Smooth muscle cell (in vitro differentiated cells): ENCODE results near the gene EIF4A3. TPM values are rescaled to one million over a fixed set of nuclear protein-coding genes. Genes with fewer than 3 reads are reported as not detected.
"Not testable (repeated sequence)": the region's sequence is repeated elsewhere in the genome, so short reads cannot be mapped to it uniquely, and the experiment has no call there.

Experiments
- DNase-seq: peaks from one replicate; lab custom pipeline; 2025; ENCODE audit not compliant: unreplicated experiment; lab: John Stamatoyannopoulos, UW
- H2AFZ ChIP-seq: fragments of 200-600 bp; sonication (generic); 2 replicates; pipeline ENCODE4 v1.6.0; 2016; ENCODE audit warnings: antibody characterized with exemption, low read depth, mild to moderate bottlenecking
- H3F3A ChIP-seq: fragments of 200-600 bp; sonication (generic); 2 replicates; pipeline ENCODE4 v1.6.0; 2017; ENCODE audit warnings: antibody characterized with exemption, low read depth
- H3K27ac ChIP-seq: fragments of 200-600 bp; sonication (generic); 2 replicates; pipeline ENCODE4 v1.5.1; 2016; ENCODE audit warnings: low read depth, mild to moderate bottlenecking
- H3K27me3 ChIP-seq: fragments of 200-600 bp; sonication (generic); 2 replicates; pipeline ENCODE4 v1.6.1; 2016; ENCODE audit warnings: low read depth, mild to moderate bottlenecking
- H3K36me3 ChIP-seq: fragments of 200-600 bp; sonication (generic); 2 replicates; pipeline ENCODE4 v1.5.1; 2016; ENCODE audit warnings: low read depth
- H3K4me1 ChIP-seq: fragments of 200-600 bp; sonication (generic); 2 replicates; pipeline ENCODE4 v1.5.1; 2016; ENCODE audit warnings: low read depth
- H3K4me2 ChIP-seq: fragments of 200-600 bp; sonication (generic); 2 replicates; pipeline ENCODE4 v1.6.0; 2016; ENCODE audit warnings: mild to moderate bottlenecking
- H3K4me3 ChIP-seq: fragments of 200-600 bp; sonication (generic); 2 replicates; pipeline ENCODE4 v1.5.1; 2016; ENCODE audit warnings: mild to moderate bottlenecking
- H3K79me2 ChIP-seq: fragments of 200-600 bp; sonication (generic); 2 replicates; pipeline ENCODE4 v1.6.0; 2016; ENCODE audit warnings: low read depth, mild to moderate bottlenecking
- H3K9ac ChIP-seq: fragments of 200-600 bp; sonication (generic); 2 replicates; pipeline ENCODE4 v1.6.0; 2016; ENCODE audit warnings: low read depth
- H3K9me3 ChIP-seq: fragments of 200-600 bp; sonication (generic); replicated peaks from 2 replicates; pipeline ENCODE4 v1.5.1; 2016; ENCODE audit warnings: low read depth
- H4K20me1 ChIP-seq: fragments of 200-600 bp; sonication (generic); 2 replicates; pipeline ENCODE4 v1.6.0; 2016; ENCODE audit warnings: low read depth
- CTCF ChIP-seq: fragments of 200-600 bp; sonication (generic); IDR thresholded peaks from 2 replicates; pipeline ENCODE4 v1.5.1; 2017; ENCODE audit warnings: borderline replicate concordance, mild to moderate bottlenecking, antibody characterized with exemption; ENCODE audit not compliant: insufficient read depth, poor library complexity, severe bottlenecking
- WGBS: methylation state at CpG from one replicate; pipeline ENCODE4 v1.1.7; 2016; ENCODE audit warnings: low lambda C conversion rate; 5-methylcytosine and 5-hydroxymethylcytosine counted together
- polyA plus RNA-seq: library from polyadenylated mRNA; unstranded; fragments of >200 nt; fragmentation: Nextera tagmentation; extraction: Ambion mirVana; gene quantifications from 2 replicates; pipeline ENCODE4 v1.2.1, GENCODE V29; 2016
- total RNA-seq: library from RNA; depleted of rRNA; stranded (reverse); fragments of >200 nt; gene quantifications from 2 replicates; pipeline ENCODE4 v1.2.3, GENCODE V29; 2014

EIF4A3 gene
- total and polyA plus RNA-seq, 2 experiments from 2014 or later: 86.1 to 109 TPM

GRCh38 chr17:80164185-80164584 lies 17.3 kb upstream of the EIF4A3 start:
- no peak overlapping the region for H3K27ac ChIP-seq
- no peaks in the 10 kb centered on the region for H3K27me3 ChIP-seq
- no peaks in the 10 kb centered on the region for H3K4me1 ChIP-seq
- DNase-seq: no peak
- no peaks in the 10 kb centered on the region for H4K20me1 ChIP-seq
- TF ChIP-seq CTCF: no peak
- no peak overlapping the region for H3K9ac ChIP-seq
- no peak overlapping the region for H3K4me2 ChIP-seq
- no peak overlapping the region for H3K4me3 ChIP-seq
- H3F3A ChIP-seq: no peaks in the 10 kb centered on the region
- no peaks in the 10 kb centered on the region for H3K79me2 ChIP-seq
- H3K36me3 ChIP-seq: no peaks in the 10 kb centered on the region
- H2AFZ ChIP-seq: no peak overlapping the region
- H3K9me3 ChIP-seq: no peaks in the 10 kb centered on the region
- WGBS: 83% methylated on average over 11 of the region's 11 CpGs

GRCh38 chr17:80163336-80163735 lies 16.4 kb upstream of the EIF4A3 start:
- no peak for TF ChIP-seq CTCF
- no peaks in the 10 kb centered on the region for H3K9me3 ChIP-seq
- H3K4me1 ChIP-seq: no peaks in the 10 kb centered on the region
- H3K27ac ChIP-seq: no peak overlapping the region
- no peaks in the 10 kb centered on the region for H3F3A ChIP-seq
- H3K4me3 ChIP-seq: no peak overlapping the region
- H4K20me1 ChIP-seq: no peaks in the 10 kb centered on the region
- no peaks in the 10 kb centered on the region for H3K27me3 ChIP-seq
- H3K36me3 ChIP-seq: no peaks in the 10 kb centered on the region
- no peaks in the 10 kb centered on the region for H3K79me2 ChIP-seq
- H3K4me2 ChIP-seq: no peak overlapping the region
- WGBS: 87% methylated on average over 4 of the region's 4 CpGs
- H3K9ac ChIP-seq: no peak overlapping the region
- no peak overlapping the region for H2AFZ ChIP-seq
- DNase-seq: no peak

GRCh38 chr17:80160536-80160935 lies 13.6 kb upstream of the EIF4A3 start:
- H3F3A ChIP-seq: no peaks in the 10 kb centered on the region
- no peaks in the 10 kb centered on the region for H3K27me3 ChIP-seq
- WGBS: 55% methylated on average over 3 of the region's 3 CpGs
- no peak overlapping the region for H3K9ac ChIP-seq
- H3K27ac ChIP-seq: no peak overlapping the region
- H3K4me2 ChIP-seq: no peak overlapping the region
- no peak overlapping the region for H3K4me3 ChIP-seq
- no peaks in the 10 kb centered on the region for H3K36me3 ChIP-seq
- no peak overlapping the region for H2AFZ ChIP-seq
- no peaks in the 10 kb centered on the region for H3K9me3 ChIP-seq
- no peaks in the 10 kb centered on the region for H4K20me1 ChIP-seq
- no peak for DNase-seq
- no peak for TF ChIP-seq CTCF
- H3K79me2 ChIP-seq: no peaks in the 10 kb centered on the region
- no peaks in the 10 kb centered on the region for H3K4me1 ChIP-seq

GRCh38 chr17:80158846-80159245 lies 11.9 kb upstream of the EIF4A3 start:
- no peak overlapping the region for H3K4me2 ChIP-seq
- H3K27me3 ChIP-seq: no peaks in the 10 kb centered on the region
- no peak overlapping the region for H2AFZ ChIP-seq
- H3K4me1 ChIP-seq: no peaks in the 10 kb centered on the region
- no peaks in the 10 kb centered on the region for H3K79me2 ChIP-seq
- H3K9ac ChIP-seq: no peak overlapping the region
- no peak for TF ChIP-seq CTCF
- H3K4me3 ChIP-seq: no peak overlapping the region
- H3K9me3 ChIP-seq: no peaks in the 10 kb centered on the region
- no peaks in the 10 kb centered on the region for H3F3A ChIP-seq
- H3K36me3 ChIP-seq: no peaks in the 10 kb centered on the region
- no peak overlapping the region for H3K27ac ChIP-seq
- 85% methylated on average over 2 of the region's 2 CpGs for WGBS
- H4K20me1 ChIP-seq: no peaks in the 10 kb centered on the region
- no peak for DNase-seq

GRCh38 chr17:80155600-80155999 lies 8.7 kb upstream of the EIF4A3 start:
- not testable (repeated sequence) for H3K4me1 ChIP-seq, H3K9ac ChIP-seq, H3K4me3 ChIP-seq, H3K27me3 ChIP-seq, DNase-seq, H3K27ac ChIP-seq, H3F3A ChIP-seq, H3K9me3 ChIP-seq, H3K79me2 ChIP-seq, H2AFZ ChIP-seq, H3K36me3 ChIP-seq, H4K20me1 ChIP-seq, H3K4me2 ChIP-seq
- 52% methylated on average over 2 of the region's 2 CpGs for WGBS
